GM12878 (cell line): ENCODE data around the gene AGPAT2. TPM values are rescaled to one million over a fixed set of nuclear protein-coding genes. Genes with fewer than 3 reads are reported as not detected.

Source experiments
- ATF3 ChIP-seq: IDR thresholded peaks from 2 replicates; pipeline ENCODE4 v1.6.1; 2011; ENCODE audit warnings: low read depth, mild to moderate bottlenecking, low read length, moderate library complexity, borderline replicate concordance; ENCODE audit errors: extremely low read depth
- CEBPB ChIP-seq, 2 experiments: fragments of 150-350 bp in 1 of 2; IDR thresholded peaks; 2 replicates each; pipeline ENCODE4 v1.6.1; 2012 to 2014; ENCODE audit warnings: low read depth in 2 of 2, low read length in 2 of 2, borderline replicate concordance in 1 of 2, inconsistent platforms in 1 of 2
- CREB1 ChIP-seq: IDR thresholded peaks from 2 replicates; pipeline ENCODE4 v1.6.1; 2012; ENCODE audit warnings: low read depth, mild to moderate bottlenecking, inconsistent platforms
- CUX1 ChIP-seq: IDR thresholded peaks from 2 replicates; pipeline ENCODE4 v1.6.1; 2012; ENCODE audit warnings: improper control_type of control experiment, low read depth, low read length; ENCODE audit not compliant: insufficient replicate concordance
- ESRRA ChIP-seq: IDR thresholded peaks from 2 replicates; pipeline ENCODE4 v1.6.1; 2012; ENCODE audit warnings: mild to moderate bottlenecking, low read length, improper control_type of control experiment
- FOXM1 ChIP-seq: IDR thresholded peaks from 2 replicates; pipeline ENCODE4 v1.6.1; 2012; ENCODE audit warnings: low read depth, mild to moderate bottlenecking, inconsistent platforms, low read length, moderate library complexity
- IRF3 ChIP-seq: fragments of 450-650 bp; IDR thresholded peaks from 2 replicates; pipeline ENCODE4 v1.6.1; 2014; ENCODE audit warnings: mild to moderate bottlenecking
- JUNB ChIP-seq: IDR thresholded peaks from 2 replicates; pipeline ENCODE4 v1.6.1; 2016; ENCODE audit warnings: antibody characterized with exemption, mild to moderate bottlenecking
- KLF5 ChIP-seq: fragments of 450-650 bp; IDR thresholded peaks from 2 replicates; pipeline ENCODE4 v1.6.1; 2014; ENCODE audit warnings: mild to moderate bottlenecking; ENCODE audit not compliant: partially characterized antibody
- PRDM15 ChIP-seq: fragments of 450-650 bp; formaldehyde crosslinking; IDR thresholded peaks from 2 replicates; pipeline ENCODE4 v1.4.0; 2020; ENCODE audit warnings: mild to moderate bottlenecking, moderate library complexity
- RAD21 ChIP-seq: IDR thresholded peaks from 2 replicates; pipeline ENCODE4 v1.6.1; 2011; ENCODE audit warnings: mild to moderate bottlenecking, low read depth, low read length, moderate library complexity; ENCODE audit not compliant: insufficient read depth
- RBBP5 ChIP-seq: fragments of 200-600 bp; sonication (generic); conservative IDR thresholded peaks from 2 replicates; pipeline ENCODE4 v1.6.1; 2016
- YY1 ChIP-seq: IDR thresholded peaks from 2 replicates; pipeline ENCODE4 v1.6.1; 2011; ENCODE audit warnings: low read depth, mild to moderate bottlenecking, low read length
- ZBTB33 ChIP-seq: fragments of 450-650 bp; IDR thresholded peaks from 2 replicates; pipeline ENCODE4 v1.6.1; 2017; ENCODE audit warnings: mild to moderate bottlenecking
- ZSCAN29 ChIP-seq: fragments of 450-650 bp; IDR thresholded peaks from 2 replicates; pipeline ENCODE4 v1.6.1; 2017; ENCODE audit warnings: mild to moderate bottlenecking, moderate library complexity
- polyA plus RNA-seq, 11 experiments: library from polyadenylated mRNA; depleted of rRNA in 4 of 11; unstranded in 6 of 11; stranded (reverse) in 5 of 11; fragments of >200 nt; fragmentation: Nextera tagmentation in 4 of 11; fragmentation: Illumina TruSeq in 1 of 11; extraction: Ambion mirVana in 4 of 11; extraction: Trizol in 1 of 11; gene quantifications; 1 replicate in 1 of 11; 2 replicates in 10 of 11; pipeline versions ENCODE4 v1.2.1 to v1.2.3, GENCODE V29; 2011 to 2016; ENCODE audit warnings: inconsistent platforms in 2 of 11, missing spikeins in 2 of 11, low read depth in 1 of 11
- total RNA-seq, 4 experiments: library from RNA; depleted of rRNA in 3 of 4; stranded (reverse); fragments of >200 nt in 3 of 4; fragmentation: Illumina TruSeq in 1 of 4; extraction: Trizol in 1 of 4; gene quantifications; 2 replicates each; pipeline versions ENCODE4 v1.2.1 to v1.2.3, GENCODE V29; 2013 to 2021

Gene AGPAT2
- total and polyA plus RNA-seq, 10 of the 15 experiments (the other 5 are each of a cell fraction or from before 2014, with no cell fraction given) = 0.10 to 28.5 (median 18.2) TPM

GRCh38 chr9:136625101-136626065 is 61.9 kb downstream of the AGPAT2 start (continued):
- TF ChIP-seq FOXM1 (no peak), JUNB (no peak), ATF3 (no peak), ZSCAN29 (no peak), CEBPB (IDR thresholded peaks at IDR 0.05; ENCODE audit: borderline replicate concordance in 1 of 2, low read depth in 2 of 2, low read length in 2 of 2) (no peak), IRF3 (no peak), ZBTB33 (no peak), RBBP5 (no peak), CUX1 (no peak), ESRRA (no peak), YY1 (no peak), CREB1 (no peak), PRDM15 (CRISPR knock-in tag) (no peak), RAD21 (peak; percentile 54), KLF5 (no peak)
